ENCODE results near the gene PTH1R. TPM values are rescaled to one million over a fixed set of nuclear protein-coding genes. Genes with fewer than 3 reads are reported as not detected.

The PTH1R gene
- 12.9 and 15.4 TPM in 2 replicates for total RNA-seq
- long read RNA-seq, partial matches to known transcripts = 0 of 3 reads
- long read RNA-seq, other reads (novel, unspliced or antisense) = 2 of 3 reads

GRCh38 chr3:46877406-46878125 is at the start of gene PTH1R:
PTH1R (plus strand) TSS chr3:46877721; CDS start chr3:46883560, 5,839 bp downstream.
- TF ChIP-seq CTCF (IDR thresholded peaks at IDR 0.05) = no peak
- Mint-ChIP-seq H3K9me3 (ENCODE audit: unreplicated experiment) (no peaks in the 10 kb centered on the region), H3K4me1 (ENCODE audit: unreplicated experiment) (peaks cover 63% of the 10 kb centered on the region), H3K27ac (ENCODE audit: unreplicated experiment) (peak within 1 kb of the TSS; percentile 57), H3K27me3 (ENCODE audit: unreplicated experiment) (no peaks in the 10 kb centered on the region), H3K36me3 (ENCODE audit: unreplicated experiment) (no peaks in the 10 kb centered on the region), H3K4me3 (ENCODE audit: unreplicated experiment) (no peak within 1 kb of the TSS)
- DNase-seq (ENCODE audit: extremely low spot score, unreplicated experiment) = no peak

DNA sequence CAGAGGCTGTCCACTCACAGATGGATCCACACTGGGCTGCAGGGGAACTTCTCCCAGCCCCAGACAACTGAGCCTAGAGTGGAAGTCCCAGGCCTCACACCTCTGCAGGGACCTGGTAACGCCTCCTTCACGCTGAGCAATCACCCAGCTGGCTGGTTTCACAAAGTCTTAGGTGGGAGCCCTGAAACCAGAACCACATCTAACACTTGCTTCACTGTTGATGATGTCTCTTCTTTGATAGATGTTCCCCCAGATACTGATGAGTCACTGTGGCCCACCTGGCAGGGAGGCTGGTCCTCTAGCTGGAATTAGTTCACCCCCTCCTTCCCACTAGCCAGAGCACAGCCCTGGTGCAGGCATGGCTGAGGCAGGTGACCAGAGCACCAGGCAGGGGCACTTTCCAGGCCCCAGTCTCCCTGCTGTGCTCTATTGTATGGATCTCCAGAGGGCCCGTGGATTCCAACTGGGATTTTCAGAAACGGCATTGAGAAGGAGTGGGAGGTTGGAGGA is 47.8 kb upstream of the PTH1R start:
- no peak for DNase-seq (ENCODE audit: extremely low spot score, unreplicated experiment)
- H3K9me3 Mint-ChIP-seq (ENCODE audit: unreplicated experiment) = no peaks in the 10 kb centered on the region
- no peaks in the 10 kb centered on the region for H3K4me1 Mint-ChIP-seq (ENCODE audit: unreplicated experiment)
- H3K27me3 Mint-ChIP-seq (ENCODE audit: unreplicated experiment) = peaks cover 53% of the 10 kb centered on the region
- H3K4me3 Mint-ChIP-seq (ENCODE audit: unreplicated experiment) = no peak overlapping the region
- TF ChIP-seq CTCF (IDR thresholded peaks at IDR 0.05) = no peak
- H3K27ac Mint-ChIP-seq (ENCODE audit: unreplicated experiment) = no peak overlapping the region
- H3K36me3 Mint-ChIP-seq (ENCODE audit: unreplicated experiment) = no peaks in the 10 kb centered on the region

DNA sequence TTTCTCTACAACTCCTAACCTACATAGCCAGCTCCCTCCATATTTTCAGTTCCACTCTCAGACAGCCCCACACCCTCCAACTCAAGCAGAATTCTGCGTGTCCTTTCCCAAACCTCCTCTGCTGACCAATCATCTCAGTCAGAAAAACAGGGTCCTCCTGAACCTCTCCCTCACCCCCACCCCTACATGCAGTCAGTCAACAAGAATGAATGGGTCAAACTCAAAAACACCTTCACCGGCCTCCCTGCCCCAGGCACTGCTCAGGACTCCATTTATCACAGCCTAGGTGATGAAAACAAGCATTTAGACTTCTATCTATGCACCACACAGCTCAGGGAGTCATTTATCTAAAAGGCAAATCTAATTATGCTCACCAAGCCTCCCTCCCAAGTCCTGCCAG is 46.7 kb upstream of the PTH1R start:
- no peaks in the 10 kb centered on the region for H3K9me3 Mint-ChIP-seq (ENCODE audit: unreplicated experiment)
- no peaks in the 10 kb centered on the region for H3K4me1 Mint-ChIP-seq (ENCODE audit: unreplicated experiment)
- H3K27me3 Mint-ChIP-seq (ENCODE audit: unreplicated experiment) = peaks cover 45% of the 10 kb centered on the region
- no peak overlapping the region for H3K4me3 Mint-ChIP-seq (ENCODE audit: unreplicated experiment)
- no peaks in the 10 kb centered on the region for H3K36me3 Mint-ChIP-seq (ENCODE audit: unreplicated experiment)
- H3K27ac Mint-ChIP-seq (ENCODE audit: unreplicated experiment) = no peak overlapping the region
- no peak for DNase-seq (ENCODE audit: extremely low spot score, unreplicated experiment)
- TF ChIP-seq CTCF (IDR thresholded peaks at IDR 0.05) = no peak

DNA sequence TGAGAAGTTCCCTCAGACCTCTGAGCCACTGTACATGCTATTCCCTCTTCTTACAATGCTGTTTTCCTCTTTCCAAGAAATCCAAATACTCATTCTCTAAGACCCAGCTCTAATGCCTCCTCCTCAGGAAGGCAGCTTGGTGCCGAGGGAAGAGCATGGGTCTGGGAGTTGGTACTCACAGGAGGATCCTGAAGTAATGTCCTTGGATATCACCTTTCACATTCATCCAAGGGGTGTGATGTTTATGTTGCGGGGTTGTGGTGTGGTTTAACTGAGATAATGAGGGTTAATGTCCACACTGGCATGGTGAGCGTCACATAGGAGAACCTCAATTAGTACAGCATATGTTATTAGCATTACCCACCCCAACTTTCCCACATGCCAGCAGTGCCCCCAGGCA is 46.2 kb upstream of the PTH1R start:
- no peak for DNase-seq (ENCODE audit: extremely low spot score, unreplicated experiment)
- no peaks in the 10 kb centered on the region for H3K9me3 Mint-ChIP-seq (ENCODE audit: unreplicated experiment)
- no peaks in the 10 kb centered on the region for H3K36me3 Mint-ChIP-seq (ENCODE audit: unreplicated experiment)
- no peak overlapping the region for H3K4me3 Mint-ChIP-seq (ENCODE audit: unreplicated experiment)
- peaks cover 45% of the 10 kb centered on the region for H3K27me3 Mint-ChIP-seq (ENCODE audit: unreplicated experiment)
- no peak overlapping the region for H3K27ac Mint-ChIP-seq (ENCODE audit: unreplicated experiment)
- H3K4me1 Mint-ChIP-seq (ENCODE audit: unreplicated experiment) = no peaks in the 10 kb centered on the region
- no peak for TF ChIP-seq CTCF (IDR thresholded peaks at IDR 0.05)

- Mint-ChIP-seq H3K9me3 (ENCODE audit: unreplicated experiment) (peaks cover 4% of the 10 kb centered on the region), H3K27ac (ENCODE audit: unreplicated experiment) (no peak overlapping the region), H3K36me3 (ENCODE audit: unreplicated experiment) (no peaks in the 10 kb centered on the region), H3K27me3 (ENCODE audit: unreplicated experiment) (peaks cover 42% of the 10 kb centered on the region), H3K4me3 (ENCODE audit: unreplicated experiment) (no peak overlapping the region), H3K4me1 (ENCODE audit: unreplicated experiment) (no peaks in the 10 kb centered on the region)
- DNase-seq (ENCODE audit: extremely low spot score, unreplicated experiment) = no peak
- no peak for TF ChIP-seq CTCF (IDR thresholded peaks at IDR 0.05)
These were observed 45.7 kb upstream of the PTH1R start for GRCh38 chr3:46831841-46832240.

Measured in osteocyte (in vitro differentiated cells).